HG03175 (cell line): ENCODE results near the gene WFS1.

ENCODE experiments used
- ATAC-seq: cut with Tn5 transposase; IDR thresholded peaks from one replicate; pipeline ENCODE4 v1.9.1; 2021; ENCODE audit warnings: mild to moderate bottlenecking, moderate library complexity; ENCODE audit not compliant: unreplicated experiment

The WFS1 gene

DNA sequence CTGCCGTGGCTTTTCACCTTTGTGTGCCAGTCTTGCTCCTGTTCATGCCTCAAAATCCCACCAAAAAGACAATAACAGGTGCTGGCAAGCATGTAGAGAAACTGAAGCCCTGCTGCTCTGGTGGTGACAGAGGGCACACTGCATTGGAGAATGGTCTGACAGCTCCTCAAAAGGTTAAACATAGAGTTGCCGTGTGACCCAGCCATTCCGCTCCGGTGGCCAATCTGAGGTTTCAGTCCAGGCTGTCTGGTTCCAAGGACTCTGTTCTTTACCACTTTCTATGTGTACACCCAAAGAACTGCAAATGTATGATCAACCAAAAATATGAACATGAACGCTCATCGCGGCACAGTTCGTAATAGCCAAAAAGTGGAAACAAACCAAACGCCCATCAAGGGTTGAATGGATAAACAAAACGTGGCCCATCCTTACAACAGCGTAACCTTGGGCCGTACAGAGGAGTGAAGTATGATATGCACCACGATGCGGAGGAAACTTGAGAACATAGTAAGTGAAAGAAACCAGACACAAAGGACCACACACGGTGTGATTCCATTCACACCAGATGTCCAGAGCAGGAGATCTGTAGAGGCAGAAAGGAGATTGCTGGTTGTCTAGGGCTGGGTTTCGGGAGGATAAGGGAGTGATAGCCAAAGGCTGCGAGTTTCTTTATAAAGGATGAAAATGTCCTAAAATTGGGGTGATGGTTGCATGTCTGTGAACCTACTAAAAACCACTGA lies 33.6 kb upstream of the WFS1 start:
- no peak for ATAC-seq

DNA sequence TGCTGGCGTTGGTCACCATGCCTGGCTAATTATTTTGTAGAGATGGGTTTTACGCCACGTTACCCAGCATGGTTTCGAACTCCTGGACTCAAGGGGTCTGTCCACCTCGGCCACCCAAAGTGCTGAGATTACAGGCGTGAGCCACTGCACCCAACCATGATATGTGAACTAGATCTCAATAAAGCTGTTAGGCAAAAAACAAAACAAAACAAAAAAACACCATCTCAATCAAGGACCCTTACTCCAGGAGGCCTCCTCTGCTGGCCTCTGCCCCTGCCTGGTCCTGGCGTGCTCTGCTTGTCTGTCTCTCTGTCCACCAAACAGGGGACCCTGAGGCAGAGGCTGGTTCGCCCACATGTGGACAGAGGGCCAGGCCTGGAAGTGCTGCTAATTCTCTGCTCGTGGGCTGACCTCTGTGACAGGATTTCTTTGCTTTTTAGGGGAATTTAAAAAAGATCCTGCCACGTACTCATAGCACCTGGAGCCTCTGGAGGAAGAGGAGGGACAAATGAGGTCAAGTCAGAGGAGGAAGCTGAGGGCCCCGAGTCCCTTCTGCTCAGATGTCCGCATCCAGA lies 32.7 kb upstream of the WFS1 start:
- no peak for ATAC-seq

DNA sequence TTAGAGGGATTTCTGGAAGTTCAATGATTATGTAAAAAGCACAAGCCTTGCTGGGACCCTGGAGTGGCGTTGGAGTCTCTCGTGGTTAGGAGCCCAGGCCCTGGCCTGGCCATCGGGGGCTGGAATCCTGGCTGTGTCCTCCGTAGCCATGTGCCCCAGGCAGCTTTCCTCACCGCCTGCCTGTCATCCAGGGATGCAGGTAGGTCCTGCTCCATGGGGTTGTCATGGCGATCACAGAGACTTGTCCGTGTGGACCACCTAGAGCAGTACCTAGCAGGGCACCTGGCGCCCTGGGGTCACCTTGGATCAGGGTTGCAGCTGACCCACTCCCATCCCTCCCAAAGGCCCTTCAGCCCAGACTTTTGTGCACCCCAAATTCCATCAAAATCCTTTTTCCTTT lies 30.2 kb upstream of the WFS1 start:
- ATAC-seq, result no peak

DNA sequence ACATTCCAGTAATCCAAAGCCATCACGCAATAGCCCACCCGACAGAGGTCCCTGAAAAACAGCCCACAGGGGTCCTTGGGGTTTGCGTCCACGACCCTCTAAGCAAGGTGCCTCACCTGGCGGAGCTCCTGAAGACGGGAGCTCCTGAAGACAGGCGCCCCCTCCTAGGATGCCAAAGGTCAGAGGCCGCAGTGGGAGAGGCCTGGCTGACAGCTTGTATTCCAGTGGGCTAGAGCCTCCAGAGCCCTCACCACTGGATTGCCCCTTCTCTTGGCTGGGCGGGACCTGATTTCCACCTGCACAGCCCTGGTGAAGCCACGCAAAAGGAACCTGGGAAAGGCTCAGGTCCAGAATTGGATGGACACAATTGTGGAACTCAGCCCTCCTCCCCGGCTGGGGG lies 29.7 kb upstream of the WFS1 start:
- ATAC-seq, result no peak

DNA sequence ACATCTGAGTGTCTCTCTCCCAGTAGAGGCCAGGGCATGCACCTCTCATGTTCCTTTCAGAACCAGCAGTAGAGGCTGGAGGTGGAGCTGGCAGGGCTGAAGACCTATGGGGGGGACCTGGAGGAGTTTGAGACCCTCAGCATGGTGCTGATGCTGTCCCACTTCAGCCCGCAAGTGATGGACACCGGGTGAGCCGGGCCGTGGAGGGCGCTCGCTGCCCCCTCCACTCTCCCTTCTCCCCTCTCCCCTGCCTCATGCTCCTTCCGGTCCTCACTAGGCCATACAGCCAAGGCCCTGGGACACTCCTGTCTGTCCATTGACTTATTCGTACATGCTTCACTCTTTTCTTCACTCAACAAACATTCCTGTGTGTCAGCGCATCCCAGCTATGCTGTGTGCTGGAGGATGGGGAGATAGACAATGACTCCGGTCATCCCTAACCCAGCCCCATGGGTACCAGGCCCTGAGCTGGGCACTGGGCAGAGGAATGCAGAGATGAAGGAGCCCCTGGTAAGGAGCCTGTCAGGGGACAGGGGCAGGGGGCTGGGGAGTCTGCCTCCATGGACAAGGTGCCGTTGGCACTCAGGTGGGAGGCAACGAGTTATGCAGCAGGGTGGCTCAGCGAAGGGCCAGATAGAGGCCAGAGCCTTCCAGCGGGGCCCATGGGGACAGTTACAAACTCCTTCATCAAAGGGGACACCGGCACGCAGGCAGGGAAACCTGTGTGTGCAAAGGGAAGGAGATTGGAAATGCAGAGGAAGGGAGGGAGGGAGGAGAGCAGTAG lies 28.4 kb upstream of the WFS1 start:
- ATAC-seq, result no peak

DNA sequence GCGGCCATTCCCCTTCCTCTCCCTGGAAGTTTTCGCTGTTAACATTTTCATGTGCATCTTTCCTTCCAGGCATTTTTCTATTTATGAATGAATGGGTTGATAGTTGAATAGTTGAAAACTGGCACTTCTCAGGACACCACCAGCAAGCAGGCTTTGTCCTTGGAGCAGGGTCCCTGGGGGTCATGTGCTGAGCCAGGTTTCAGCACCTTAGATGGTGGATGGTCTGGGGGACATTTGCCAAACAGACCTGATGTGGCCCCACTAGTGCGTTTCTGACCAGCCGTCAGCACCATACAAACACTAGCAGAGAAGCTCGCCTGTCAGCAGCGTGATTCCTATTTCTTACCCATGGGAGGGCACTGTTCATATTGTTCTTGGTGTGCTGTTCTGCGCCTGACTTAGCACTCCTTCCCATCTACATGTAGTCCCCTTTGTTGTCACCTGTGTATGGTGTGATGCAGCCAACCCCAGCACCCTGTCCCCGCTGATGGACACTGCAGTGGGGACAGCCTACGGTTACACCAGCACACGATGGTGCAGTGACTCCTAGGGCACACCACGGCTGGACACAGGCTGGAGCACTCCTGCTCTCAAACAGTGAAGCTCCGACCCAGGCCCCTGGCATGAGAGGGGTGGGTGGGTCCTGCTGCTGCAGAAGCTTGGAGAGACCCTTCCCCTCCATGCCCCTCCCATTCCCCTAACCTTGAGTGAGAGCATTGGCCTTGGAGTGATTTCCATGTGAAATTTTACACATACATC lies 27.2 kb upstream of the WFS1 start:
- ATAC-seq, result no peak

DNA sequence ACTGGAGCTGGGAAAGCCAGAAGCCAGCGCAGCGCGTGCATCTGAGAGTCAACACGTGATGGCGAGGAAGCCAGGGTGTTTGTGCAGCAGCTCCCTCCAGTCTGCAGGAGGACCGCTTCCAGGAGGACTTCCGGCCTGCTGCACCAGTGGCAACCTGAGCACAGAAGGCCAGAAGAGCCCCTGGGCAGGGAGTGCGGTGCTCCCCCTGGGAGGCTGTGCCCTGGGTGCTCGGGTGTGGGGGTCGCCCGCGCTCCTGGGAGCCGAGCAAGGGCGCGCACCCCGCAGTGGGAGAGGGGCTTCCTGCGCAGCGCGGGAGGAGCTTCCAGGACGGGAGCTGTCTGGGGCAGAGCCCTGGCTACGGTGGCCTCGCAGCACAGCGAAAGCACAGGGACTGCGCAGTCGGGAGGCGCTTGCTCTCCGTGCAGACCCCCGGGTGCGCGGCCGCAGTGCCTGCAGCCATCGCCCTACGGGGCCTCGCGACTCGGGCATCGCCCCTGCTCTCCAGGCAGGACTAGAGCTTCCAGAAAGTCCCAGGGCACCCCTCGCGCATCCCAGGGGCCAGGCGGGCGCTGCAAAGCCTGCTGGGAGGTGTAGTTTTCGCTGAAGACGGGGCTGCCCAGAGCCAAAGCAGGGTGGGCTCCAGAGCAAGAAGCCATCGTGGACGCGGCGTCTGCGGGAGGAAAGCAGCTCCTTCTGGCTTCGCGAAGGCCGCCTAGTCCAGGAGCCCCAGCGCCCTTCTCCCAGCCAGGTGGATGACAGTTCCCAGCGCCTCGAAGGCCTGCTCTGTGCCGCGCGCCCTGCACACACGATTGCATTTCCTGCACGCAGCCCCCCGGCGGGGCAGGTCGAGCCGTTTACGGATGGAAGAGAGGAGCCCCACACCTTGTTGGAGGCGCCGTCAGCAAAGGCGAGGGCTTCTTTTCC lies 24.1 kb upstream of the WFS1 start:
- no peak for ATAC-seq

DNA sequence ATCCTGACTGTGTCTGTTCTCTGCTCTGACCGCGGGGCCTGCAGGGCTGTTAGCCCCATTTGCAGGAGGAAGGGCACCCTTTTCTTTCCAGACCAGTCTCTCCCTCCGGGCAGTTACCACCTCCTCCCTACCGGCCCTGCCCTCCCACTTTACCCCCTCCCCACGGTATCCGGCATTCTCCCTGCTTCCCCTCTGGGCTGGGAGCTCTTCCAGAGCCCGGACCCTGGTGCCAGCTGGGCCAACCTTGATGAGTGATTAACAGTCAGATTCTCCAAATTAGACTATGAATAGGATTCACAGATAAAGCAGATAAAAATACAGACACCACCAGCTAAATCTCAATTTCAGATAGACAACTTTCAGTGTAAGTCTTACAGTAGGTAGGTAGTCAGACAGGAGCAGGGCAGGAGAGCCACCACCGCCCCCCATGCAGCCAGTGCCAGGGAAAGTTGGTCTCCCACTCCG lies 23.4 kb upstream of the WFS1 start:
- ATAC-seq, result no peak

DNA sequence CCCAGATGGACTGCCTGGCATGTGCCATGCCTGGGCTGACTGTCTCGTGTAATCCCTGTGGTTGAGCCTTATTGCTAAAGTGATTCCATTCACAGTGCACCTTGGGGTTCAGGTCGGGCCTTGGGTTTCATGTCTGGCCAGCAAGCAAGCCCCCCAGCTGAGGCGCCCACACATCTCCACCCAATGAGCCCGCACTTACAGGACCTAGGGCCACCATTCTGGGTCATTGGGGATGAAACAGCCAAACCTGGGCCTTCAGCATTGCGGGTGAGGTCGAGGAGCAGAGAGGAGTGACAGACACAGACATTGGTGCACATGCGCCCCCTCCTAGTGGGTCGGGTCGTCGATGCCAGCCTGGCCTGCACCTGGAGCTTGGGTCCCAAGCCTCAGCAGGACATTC lies 21.3 kb upstream of the WFS1 start:
- ATAC-seq, result no peak

DNA sequence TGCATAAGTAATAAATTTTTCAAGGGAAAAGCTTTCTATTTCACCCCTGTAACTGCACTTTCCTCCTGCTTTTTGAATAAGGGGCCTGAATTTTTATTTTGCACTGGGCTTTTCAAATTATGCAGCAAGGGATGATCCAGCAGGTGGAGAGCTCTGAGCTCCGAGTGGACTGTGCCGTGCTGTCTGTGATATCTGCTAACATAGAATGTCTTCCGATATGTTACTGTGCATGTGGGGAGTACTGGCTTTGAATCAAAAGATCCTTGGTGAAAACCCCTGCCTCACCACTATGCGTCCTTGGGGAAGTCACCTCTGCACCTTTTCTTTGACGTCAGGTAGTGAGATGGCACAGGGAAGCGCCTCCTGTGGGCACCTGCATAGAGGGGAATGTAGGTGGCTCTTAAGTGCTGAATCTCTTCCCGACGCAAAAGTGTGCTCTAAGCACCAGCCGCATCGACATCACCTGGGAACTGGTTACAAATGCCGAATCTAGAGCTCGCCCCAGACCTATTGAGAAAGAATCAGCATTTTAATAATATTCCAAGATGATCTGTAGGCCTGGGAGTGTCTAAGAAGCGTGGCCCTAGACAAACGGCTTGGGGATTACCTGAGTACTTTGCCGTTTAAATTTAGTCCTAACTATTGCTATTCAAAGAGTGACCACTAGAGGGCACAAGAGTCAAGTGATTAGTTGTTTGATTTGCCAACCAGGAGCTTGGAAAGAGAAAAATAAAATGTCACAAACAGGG lies 19.2 kb upstream of the WFS1 start:
- ATAC-seq, result no peak

DNA sequence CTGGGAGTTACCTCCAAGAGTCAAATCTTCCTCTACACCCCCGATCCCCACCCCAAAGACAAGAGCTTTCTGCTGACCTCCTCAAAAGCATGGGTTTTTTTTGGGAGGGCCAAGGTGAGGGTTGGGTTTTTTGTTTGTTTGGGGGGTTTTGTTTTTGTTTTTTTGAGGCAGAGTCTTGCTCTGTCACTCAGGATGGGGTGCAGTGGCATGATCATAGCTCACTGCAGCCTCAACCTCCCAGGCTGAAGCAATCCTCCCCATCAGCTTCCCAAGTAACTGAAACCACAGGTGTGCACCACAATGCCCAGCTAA lies 18.7 kb upstream of the WFS1 start:
- ATAC-seq, result no peak

DNA sequence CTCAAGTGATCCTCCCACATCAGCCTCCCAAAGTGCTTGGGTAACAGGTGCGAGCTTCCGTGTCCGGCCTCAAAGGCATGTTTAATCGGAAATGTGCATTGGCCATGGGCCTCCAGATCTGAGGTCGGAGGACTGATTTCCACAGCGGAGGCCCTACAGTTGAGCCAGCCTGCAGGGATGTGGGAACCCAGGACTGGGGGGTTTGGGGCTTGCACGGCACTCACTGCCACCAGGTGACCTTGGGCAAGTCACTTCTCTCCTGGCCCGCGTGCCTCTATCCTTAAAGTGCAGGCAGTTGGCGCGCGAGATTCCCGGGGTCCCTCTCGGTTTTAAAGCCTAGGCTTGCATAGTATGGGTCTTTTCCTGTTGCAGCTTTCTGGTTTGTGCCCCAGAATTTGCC lies 18.3 kb upstream of the WFS1 start:
- ATAC-seq, result no peak

DNA sequence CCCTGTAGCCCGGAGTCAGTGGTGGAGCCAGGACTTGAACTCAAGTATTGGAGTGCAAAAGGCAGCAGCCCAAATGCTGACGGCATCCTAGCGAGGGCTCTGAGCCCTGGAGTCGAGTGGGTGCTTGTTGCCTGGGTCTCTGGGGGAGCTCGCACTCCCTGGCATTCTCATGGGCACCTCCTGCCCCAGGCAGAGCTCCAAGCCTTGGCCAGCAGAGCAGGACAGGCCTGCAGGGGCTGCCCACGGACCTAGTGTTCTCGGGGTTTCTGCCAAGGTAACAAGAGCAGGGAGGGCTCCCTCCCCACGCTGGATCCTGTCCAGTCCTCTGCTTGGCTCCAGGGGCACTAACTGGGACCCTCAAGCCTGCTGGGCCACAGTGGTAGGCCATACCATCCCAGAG lies 17.6 kb upstream of the WFS1 start:
- ATAC-seq, result no peak

DNA sequence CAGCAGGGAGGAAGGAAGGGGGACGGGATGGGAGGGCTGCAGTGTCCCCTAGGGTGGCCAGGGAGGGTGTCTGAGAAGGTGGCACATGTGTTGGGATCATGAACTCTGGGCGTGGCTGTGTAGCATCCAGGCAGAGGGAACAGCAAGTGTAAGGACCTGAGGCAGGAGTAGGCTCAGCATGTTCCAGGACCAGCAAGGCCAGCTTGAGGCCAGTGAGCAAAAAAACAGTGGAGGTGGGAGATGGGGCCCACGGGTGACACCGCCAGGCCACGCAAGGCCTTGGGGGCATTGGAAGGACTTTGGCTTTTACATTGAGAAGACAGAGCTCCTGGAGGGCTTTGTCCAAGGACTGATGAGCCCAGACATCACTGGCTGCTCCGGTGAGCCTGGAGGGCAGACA lies 16.5 kb upstream of the WFS1 start:
- no peak for ATAC-seq

DNA sequence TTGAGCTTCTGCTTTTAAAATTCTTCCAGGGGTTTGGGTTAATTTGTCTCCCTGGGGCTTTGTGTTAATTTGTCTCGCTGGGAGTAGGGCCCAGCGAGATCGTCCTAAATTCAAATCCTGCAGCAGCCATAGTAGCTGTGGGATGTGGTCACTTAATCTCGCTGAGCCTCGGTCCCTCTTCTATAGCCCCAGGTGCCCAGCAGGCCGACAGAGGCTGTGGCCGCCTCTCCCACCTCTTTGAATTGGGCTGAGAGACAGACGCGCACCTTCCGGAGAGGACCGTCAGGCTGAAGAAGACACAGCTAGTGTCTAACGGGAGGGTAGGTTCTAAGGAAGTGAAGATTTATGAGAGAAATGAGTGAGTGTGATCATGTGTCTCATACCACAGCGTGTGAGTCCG lies 15.7 kb upstream of the WFS1 start:
- ATAC-seq, result no peak

DNA sequence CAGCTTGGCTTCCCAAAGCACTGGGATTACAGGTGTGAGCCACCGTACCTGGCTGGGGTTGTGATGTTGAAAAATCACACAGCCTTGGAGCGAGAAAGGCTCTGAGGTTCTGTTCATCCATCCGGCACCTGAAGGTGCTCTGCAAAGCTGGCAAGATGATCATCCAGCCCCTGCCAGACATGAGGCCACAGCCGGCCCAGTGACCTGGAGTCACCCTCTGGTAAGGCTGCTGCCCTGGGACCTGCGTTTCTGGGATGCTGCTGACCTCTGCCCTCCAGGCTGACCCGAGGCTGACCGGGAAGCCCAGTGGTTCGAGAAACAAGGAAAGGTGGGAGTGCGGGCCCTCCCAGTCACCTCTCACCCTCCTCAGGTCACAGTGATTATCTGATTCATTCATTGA lies 13.5 kb upstream of the WFS1 start:
- ATAC-seq, result no peak

DNA sequence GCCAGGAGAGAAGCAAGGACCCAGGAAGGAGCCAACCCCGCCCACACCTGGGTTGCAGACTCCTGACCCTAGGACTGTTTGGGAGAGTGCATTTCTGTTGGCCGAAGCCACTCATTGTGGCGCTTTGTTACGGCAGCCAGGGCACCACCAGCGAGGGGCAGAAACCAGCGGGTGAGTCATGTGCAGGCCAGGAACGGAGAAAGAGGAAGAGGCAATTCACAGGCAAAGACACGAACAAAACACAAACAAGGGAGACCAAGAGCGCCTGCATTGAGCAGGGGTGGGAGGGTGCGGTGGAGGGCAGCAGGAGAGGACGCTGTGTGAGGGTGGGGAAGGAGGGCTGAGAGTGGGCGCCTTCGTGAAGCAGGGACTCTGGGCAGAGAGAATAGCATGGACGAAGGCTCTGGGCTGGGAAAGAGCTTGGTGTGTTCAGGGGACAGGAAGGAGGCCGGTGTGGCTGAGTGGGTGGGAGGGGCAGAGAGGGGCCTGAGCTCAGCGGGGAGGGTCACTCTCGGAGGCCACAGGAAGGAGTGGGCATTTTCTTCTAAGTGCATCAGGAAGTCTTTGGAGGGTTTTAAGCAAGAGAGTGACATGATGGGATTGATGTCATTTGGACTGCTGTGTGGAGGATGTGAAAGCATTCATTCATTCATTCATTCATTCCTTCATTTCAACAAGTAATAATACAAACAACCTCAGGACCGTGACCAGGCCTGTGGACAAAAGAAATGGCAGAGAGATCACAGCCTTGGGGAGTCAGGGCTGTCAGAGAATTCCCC lies 12.2 kb upstream of the WFS1 start:
- peak; percentile 63 for ATAC-seq

DNA sequence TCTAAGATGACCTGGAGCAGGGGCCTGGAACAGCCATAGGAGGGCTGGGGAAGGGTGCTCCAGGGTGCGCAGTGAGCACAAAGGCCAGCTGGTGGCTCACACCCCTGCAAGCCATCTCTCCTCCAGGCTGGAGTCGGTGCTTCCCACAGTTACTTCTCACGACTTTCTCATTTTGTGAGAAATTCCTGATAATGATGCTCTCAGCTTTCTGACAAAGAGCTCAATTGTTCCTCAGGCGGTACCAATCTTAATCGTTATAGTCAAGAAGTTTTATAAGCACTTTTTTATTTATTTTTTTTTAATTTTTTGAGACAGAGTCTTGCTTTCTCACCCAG lies 11.7 kb upstream of the WFS1 start:
- no peak for ATAC-seq

DNA sequence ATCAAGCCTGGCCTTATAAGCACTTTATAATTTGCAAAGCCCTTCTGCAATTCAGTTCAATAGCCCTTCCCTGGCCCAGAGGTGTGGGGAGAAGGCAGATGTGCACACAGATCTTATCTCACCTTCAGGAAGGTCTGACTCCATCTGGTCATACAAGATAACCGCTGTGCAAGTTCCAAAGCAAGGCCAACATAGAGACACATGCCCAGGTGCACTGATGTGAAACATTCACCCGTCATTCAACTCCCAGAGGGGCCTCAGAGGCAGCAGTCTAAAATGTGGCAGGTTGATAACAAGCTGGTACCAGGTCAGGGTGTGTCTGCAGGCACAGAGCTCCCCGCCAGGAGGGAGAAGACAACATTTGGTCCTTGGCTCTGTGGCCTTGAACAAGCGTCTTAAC lies 10.9 kb upstream of the WFS1 start:
- no peak for ATAC-seq
